Mucosa of gallbladder (tissue), 1 donor: ENCODE data around the gene KCNQ1OT1. TPM values are rescaled to one million over a fixed set of nuclear protein-coding genes. Genes with fewer than 3 reads are reported as not detected.
"Not testable (repeated sequence)": the region's sequence is repeated elsewhere in the genome, so short reads cannot be mapped to it uniquely, and the experiment has no call there.

Experiments
- DNase-seq: peaks from one replicate; pipeline ENCODE4 v3.0.0-alpha.2; 2020; ENCODE audit warnings: low spot score
- total RNA-seq: library from RNA; stranded (reverse); gene quantifications from one replicate; pipeline ENCODE4 v1.2.1, GENCODE V29; 2021
- donor health status: DM: no; HTN: no; CAD: no.

KCNQ1OT1 gene
- total RNA-seq, 1 donor from 2014 or later: 2.2 TPM

- DNase-seq: no peak
These were observed 45.7 kb downstream of the KCNQ1OT1 start for GRCh38 chr11:2653930-2654739.

- DNase-seq: no peak
These were observed 46.6 kb downstream of the KCNQ1OT1 start for GRCh38 chr11:2653198-2653551.

GRCh38 chr11:2652333-2653197 lies 47.2 kb downstream of the KCNQ1OT1 start:
- no peak for DNase-seq

- DNase-seq: no peak
These were observed 47.9 kb downstream of the KCNQ1OT1 start for GRCh38 chr11:2651826-2652271.

GRCh38 chr11:2651054-2651617 lies 48.7 kb downstream of the KCNQ1OT1 start:
- DNase-seq: no peak

- no peak for DNase-seq
These were observed 49.4 kb downstream of the KCNQ1OT1 start for GRCh38 chr11:2650343-2650867.

GRCh38 chr11:2649848-2650247 lies 49.9 kb downstream of the KCNQ1OT1 start:
- DNase-seq: no peak

GRCh38 chr11:2649400-2649799 lies 50.4 kb downstream of the KCNQ1OT1 start:
- no peak for DNase-seq

GRCh38 chr11:2647953-2648352 lies 51.8 kb downstream of the KCNQ1OT1 start:
- DNase-seq: no peak

GRCh38 chr11:2647167-2647566 lies 52.6 kb downstream of the KCNQ1OT1 start:
- no peak for DNase-seq

- DNase-seq: no peak
These were observed 54.0 kb downstream of the KCNQ1OT1 start for GRCh38 chr11:2645779-2646118.

GRCh38 chr11:2644844-2645778 lies 54.7 kb downstream of the KCNQ1OT1 start:
- no peak for DNase-seq

GRCh38 chr11:2643746-2644145 lies 56.0 kb downstream of the KCNQ1OT1 start:
- no peak for DNase-seq

- DNase-seq: no peak
These were observed 58.2 kb downstream of the KCNQ1OT1 start for GRCh38 chr11:2641623-2642022.

GRCh38 chr11:2639763-2640162 lies 60.0 kb downstream of the KCNQ1OT1 start:
- DNase-seq: not testable (repeated sequence)

- DNase-seq: no peak
These were observed 68.6 kb downstream of the KCNQ1OT1 start for GRCh38 chr11:2631161-2631560.

- no peak for DNase-seq
These were observed 69.1 kb downstream of the KCNQ1OT1 start for GRCh38 chr11:2630679-2631078.

GRCh38 chr11:2625183-2625582 lies 74.6 kb downstream of the KCNQ1OT1 start:
- no peak for DNase-seq

GRCh38 chr11:2621894-2622293 lies 77.9 kb downstream of the KCNQ1OT1 start:
- no peak for DNase-seq

- no peak for DNase-seq
These were observed 86.8 kb downstream of the KCNQ1OT1 start for GRCh38 chr11:2612884-2613571.

- no peak for DNase-seq
These were observed 90.4 kb downstream of the KCNQ1OT1 start for GRCh38 chr11:2609345-2609744.
